GM10266 (cell line): ENCODE measurements around the gene QPRT.
"Not testable (repeated sequence)": the region's sequence is repeated elsewhere in the genome, so short reads cannot be mapped to it uniquely, and the experiment has no call there.

Experiments
- DNase-seq: peaks from one replicate; pipeline ENCODE4 v3.0.0; 2012; ENCODE audit errors: extremely low spot score
- CTCF ChIP-seq: IDR thresholded peaks from 2 replicates; pipeline ENCODE4 v1.5.1; 2012; ENCODE audit warnings: mild to moderate bottlenecking, low read depth; ENCODE audit not compliant: control insufficient read depth, insufficient read depth; ENCODE audit errors: missing control alignments

The QPRT gene

DNA sequence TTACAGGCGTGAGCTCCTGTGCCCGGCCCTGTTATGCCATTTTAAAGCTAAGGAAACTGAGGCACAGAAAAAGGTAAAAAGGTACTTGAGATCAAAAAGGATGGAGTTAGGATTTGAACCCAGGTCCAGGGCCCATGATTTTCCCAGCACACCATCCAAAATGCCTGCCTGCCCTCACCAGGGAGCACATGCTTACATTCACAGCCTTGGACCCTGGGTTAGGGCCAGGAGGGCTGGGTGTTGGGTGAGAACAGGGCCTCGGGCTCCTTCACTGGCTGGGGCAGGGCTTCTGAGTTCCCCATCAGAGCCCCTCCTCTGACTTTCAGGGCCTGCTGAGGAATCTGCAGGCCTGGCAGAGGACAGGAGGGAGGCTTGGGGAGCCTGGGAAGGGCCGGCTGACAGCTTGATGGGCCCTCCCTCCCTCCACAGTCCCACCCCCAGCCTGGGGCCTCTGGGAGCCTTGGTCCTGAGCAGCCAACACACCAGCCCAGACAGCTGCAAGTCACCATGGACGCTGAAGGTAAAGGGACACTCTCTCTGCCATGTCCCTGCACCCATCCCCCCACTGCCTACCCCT lies at the start of gene QPRT:
TSS of gene QPRT (plus strand) at position 490 of the 577 bp plus-strand sequence. CDS start at position 508, 18 bp downstream.
- peak; percentile 79 for DNase-seq
- no peak for TF ChIP-seq CTCF

- not testable (repeated sequence) for DNase-seq
Measured at GRCh38 chr16:29629318-29629717, 49.7 kb upstream of the QPRT start.

- not testable (repeated sequence) for DNase-seq
Measured at GRCh38 chr16:29631658-29632057, 47.3 kb upstream of the QPRT start.

DNA sequence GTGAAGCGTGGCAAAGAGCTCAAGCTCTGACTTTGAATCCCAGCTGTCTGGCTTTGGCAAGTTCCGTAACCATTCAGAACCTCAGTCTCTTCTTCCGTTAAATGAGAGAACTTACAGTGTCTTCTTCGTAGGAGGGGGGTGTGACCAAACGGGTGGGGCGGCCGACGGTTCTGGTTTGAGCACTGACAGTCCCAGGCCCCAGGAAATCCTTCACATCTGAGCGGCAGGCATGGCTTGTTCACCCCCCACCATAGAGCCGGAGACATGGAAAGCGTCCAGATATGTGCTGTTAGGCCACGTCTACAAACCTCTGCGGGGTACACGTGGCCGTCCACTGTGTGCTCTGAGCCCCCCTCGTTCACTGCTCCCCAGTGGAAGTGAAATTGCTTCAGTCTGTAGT lies 43.1 kb upstream of the QPRT start:
- not testable (repeated sequence) for DNase-seq

DNA sequence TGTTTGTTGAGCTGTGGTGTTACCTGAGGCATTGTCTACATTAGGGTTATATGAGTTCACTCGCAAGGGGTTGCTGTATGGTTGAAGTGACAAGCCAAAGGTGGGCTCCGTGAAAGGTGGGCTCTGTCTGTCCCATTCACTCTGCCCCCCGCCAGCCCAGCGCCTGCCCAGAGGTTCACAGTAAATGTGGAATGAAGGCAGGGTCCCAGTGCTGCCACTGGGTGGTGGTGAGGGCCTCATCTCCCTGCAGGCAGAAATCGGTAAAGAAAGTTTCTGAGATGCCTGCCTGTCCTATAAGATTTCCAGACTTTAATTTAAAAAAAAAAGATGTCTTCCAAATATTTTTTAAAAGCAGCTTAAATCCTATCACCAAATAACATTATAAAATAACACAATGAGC lies 42.6 kb upstream of the QPRT start:
- not testable (repeated sequence) for DNase-seq

- DNase-seq = not testable (repeated sequence)
Measured at GRCh38 chr16:29638751-29639150, 40.2 kb upstream of the QPRT start.

DNA sequence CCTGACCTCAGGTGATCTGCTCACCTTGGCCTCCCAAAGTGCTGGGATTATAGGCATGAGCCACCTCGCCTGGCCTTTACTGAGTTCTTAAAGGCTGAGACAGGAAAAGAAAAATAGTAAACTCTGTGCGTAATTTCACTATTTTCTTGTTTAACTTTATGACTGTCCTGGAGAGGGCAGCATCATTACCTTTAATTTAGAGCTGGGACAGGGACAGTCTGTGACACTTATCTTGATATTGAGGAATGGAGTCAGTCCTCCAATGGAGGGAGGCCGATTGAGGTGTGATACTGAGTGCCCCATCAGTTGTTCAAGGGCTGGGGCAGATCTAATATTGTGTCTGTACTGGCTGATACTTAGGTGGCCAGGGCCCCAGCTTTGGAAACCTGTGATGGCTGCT lies 37.4 kb upstream of the QPRT start:
- peak; percentile 38 for DNase-seq
- peak; percentile 42 for TF ChIP-seq CTCF

DNA sequence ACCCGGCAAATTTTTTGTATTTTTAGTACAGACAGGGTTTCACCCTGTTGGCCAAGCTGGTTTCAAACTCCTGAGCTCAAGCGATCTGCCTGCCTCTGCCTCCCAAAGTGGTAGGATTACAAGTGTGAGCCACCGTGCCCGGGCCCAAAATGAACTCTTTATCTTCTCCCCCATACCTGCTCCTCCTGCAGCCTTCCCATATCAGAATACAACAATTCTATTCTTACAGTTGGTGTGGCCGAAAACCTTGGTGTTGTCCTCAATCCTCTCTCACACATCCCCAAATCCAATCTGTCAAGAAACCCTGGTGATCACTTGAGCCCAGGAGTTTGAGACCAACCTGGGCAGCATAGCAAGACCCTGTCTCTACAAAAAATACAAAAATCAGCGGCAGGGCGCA lies 35.4 kb upstream of the QPRT start:
- no peak for DNase-seq
- TF ChIP-seq CTCF = no peak

DNA sequence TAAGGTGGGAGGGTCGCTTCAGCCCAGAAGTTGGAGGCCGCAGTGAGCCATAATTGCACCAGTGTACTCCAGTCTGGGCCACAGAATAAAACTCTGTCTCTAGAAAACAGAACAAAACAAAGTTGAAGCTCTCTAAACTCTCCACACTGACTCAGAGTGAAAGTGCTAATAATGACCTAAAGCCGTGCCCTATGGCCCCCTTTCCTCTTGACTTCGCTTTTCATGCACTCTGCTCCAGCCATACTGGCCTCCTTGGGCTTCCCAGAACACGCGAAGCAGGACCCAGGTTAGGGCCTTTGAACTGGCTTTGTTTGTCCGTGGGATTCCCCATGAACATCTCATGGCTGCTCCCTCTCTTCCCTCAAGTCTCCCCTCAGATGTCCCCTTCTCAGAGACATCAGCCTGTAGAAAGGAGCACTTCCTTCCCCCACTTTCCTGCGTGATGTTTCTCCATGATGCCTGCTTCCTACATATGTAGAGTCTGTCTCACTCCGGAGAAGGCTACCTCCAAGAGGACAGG lies 34.6 kb upstream of the QPRT start:
- TF ChIP-seq CTCF = no peak
- DNase-seq = peak; percentile 63

DNA sequence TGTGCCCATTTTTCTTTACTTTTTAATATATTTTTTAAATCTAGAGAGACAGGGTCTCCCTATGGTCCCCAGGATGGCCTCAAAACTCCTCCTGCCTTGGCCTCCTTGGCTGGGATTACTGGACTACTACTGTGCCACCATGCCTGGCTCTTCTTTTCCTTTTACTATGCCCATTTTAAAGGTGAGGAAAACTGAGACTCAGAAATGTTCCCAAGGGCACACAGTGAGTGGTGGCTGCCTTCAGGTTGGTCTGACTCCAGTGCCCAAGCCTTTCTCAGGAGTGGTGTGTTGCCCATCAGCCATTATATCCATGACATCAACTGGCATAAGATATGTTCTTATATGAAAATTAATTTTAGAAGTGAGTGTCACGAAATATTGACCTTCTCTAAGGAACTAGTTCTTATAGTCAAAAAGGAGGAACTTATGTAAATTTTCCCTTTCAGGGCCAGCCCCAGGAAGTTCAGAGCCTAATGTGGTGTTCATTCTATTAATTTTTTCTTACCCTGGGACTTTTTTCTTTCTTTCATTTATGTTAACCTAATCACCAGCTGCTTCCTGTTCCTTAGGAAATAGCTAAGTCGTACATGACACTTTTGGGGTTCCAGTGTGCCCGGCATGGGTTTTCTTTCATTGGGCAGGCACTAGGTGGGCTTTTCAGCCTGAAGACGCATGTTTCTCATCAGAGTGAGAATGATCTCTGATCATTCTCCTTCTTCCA lies 33.8 kb upstream of the QPRT start:
- TF ChIP-seq CTCF = no peak
- no peak for DNase-seq
